GM23248 (cell line): ENCODE measurements around the gene SLC35G2.

ENCODE experiments used
- EZH2 ChIP-seq: fragments of 200-600 bp; sonication (generic); IDR thresholded peaks from 2 replicates; pipeline ENCODE4 v1.6.1; 2018; ENCODE audit warnings: antibody characterized with exemption, mild to moderate bottlenecking; ENCODE audit not compliant: insufficient read depth, poor library complexity, severe bottlenecking
- EZH2phosphoT487 ChIP-seq: fragments of 200-600 bp; sonication (generic); IDR thresholded peaks from 2 replicates; pipeline ENCODE4 v1.6.1; 2018; ENCODE audit warnings: antibody characterized with exemption, moderate library complexity, mild to moderate bottlenecking, low read depth; ENCODE audit not compliant: insufficient read depth

DNA sequence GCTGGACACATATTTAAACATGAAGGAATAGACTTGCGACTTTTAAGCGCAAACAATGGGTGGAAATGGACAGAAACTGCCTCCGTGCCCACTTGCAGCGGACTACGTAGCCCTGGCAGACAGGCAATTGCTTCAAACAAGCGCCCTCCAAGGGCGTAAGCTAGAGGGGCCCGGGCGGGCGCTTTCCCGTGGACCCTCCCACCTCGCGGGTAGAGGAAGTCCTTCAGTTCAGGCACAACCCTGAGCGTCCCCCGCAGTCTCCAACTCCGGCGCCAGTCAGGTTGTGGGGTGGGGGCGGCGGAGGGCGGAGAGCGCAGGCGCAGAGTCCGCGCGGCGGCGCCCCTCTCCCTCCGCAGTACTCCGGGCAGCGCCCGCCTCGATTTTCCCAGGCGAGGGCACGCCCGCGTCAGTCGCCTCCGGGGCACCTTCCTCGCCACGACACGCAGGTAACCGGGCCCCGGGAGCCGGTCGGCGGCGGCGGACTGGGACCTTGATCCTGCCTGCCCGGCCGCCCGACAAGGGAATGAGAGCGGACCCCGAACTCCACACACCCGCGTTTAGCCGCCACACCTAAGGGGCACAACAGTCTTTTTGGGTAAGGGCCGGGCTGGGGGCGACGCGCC lies at the start of gene SLC35G2:
- TF ChIP-seq EZH2phosphoT487: no peak
- TF ChIP-seq EZH2: no peak
